SJSA1 (cell line): ENCODE measurements around the gene UNC45B. TPM values are rescaled to one million over a fixed set of nuclear protein-coding genes. Genes with fewer than 3 reads are reported as not detected.
"Not testable (repeated sequence)": the region's sequence is repeated elsewhere in the genome, so short reads cannot be mapped to it uniquely, and the experiment has no call there.

ENCODE experiments used
- DNase-seq, 2 experiments: peaks; one replicate each; pipeline ENCODE4 v3.0.0-alpha.2; 2015 to 2020; ENCODE audit warnings: low spot score in 2 of 2, low read depth in 1 of 2
- H3K27ac ChIP-seq: fragments of 250-450 bp; sonication (Bioruptor Pico); 2 replicates; pipeline ENCODE4 v1.5.1; 2020; ENCODE audit warnings: mild to moderate bottlenecking, moderate library complexity
- H3K27me3 ChIP-seq: fragments of 250-450 bp; sonication (Bioruptor Pico); replicated peaks from 2 replicates; pipeline ENCODE4 v1.5.1; 2020; ENCODE audit warnings: mild to moderate bottlenecking, moderate library complexity
- H3K36me3 ChIP-seq: fragments of 250-450 bp; sonication (Bioruptor Pico); 2 replicates; pipeline ENCODE4 v1.5.1; 2020; ENCODE audit warnings: mild to moderate bottlenecking
- H3K4me1 ChIP-seq: fragments of 250-450 bp; sonication (Bioruptor Pico); replicated peaks from 2 replicates; pipeline ENCODE4 v1.6.1; 2021; ENCODE audit warnings: mild to moderate bottlenecking
- H3K4me3 ChIP-seq: fragments of 250-450 bp; sonication (Bioruptor Pico); 2 replicates; pipeline ENCODE4 v1.5.1; 2020; ENCODE audit warnings: mild to moderate bottlenecking
- H3K9me3 ChIP-seq: fragments of 250-450 bp; sonication (Bioruptor Pico); replicated peaks from 2 replicates; pipeline ENCODE4 v1.5.1; 2020; ENCODE audit warnings: mild to moderate bottlenecking
- total RNA-seq: library from RNA; depleted of rRNA; stranded (reverse); fragments of >200 nt; shearing (Covaris generic); gene quantifications from 2 replicates; pipeline ENCODE4 v1.2.3, GENCODE V29; 2014

Gene UNC45B
- total RNA-seq, 1 experiment from 2014 or later, result not detected

DNA sequence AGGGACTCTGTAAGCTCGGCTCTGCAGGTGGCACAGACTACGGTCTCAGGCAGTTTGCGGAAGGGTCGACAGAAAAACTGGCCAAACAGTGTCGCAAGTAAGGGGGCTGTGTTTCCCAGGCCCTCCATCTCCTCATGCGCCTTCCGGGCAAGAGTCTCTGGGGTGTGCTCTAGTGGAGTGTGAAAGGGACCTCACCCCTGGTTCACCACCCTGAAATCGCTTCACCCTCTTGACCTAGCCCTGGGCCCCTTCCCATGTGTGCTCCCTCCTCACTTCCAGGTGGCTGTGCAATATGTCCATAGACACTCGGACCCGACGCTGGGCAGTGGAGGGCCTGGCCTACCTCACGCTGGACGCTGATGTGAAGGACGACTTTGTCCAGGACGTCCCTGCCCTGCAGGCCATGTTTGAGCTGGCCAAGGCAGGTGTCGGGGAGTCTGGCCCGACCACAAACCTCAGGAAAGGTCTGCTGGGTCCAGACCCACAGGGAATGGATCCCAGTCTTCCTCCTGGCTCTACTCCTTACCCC lies 22.3 kb downstream of the UNC45B start:
- no peaks in the 10 kb centered on the region for H3K36me3 ChIP-seq
- H3K27me3 ChIP-seq, result no peaks in the 10 kb centered on the region
- no peak overlapping the region for H3K27ac ChIP-seq
- DNase-seq, result no peak
- H3K4me1 ChIP-seq, result peaks cover 5% of the 10 kb centered on the region; the same call in 1 of the 2 replicates
- H3K9me3 ChIP-seq, result no peaks in the 10 kb centered on the region
- no peak overlapping the region for H3K4me3 ChIP-seq

DNA sequence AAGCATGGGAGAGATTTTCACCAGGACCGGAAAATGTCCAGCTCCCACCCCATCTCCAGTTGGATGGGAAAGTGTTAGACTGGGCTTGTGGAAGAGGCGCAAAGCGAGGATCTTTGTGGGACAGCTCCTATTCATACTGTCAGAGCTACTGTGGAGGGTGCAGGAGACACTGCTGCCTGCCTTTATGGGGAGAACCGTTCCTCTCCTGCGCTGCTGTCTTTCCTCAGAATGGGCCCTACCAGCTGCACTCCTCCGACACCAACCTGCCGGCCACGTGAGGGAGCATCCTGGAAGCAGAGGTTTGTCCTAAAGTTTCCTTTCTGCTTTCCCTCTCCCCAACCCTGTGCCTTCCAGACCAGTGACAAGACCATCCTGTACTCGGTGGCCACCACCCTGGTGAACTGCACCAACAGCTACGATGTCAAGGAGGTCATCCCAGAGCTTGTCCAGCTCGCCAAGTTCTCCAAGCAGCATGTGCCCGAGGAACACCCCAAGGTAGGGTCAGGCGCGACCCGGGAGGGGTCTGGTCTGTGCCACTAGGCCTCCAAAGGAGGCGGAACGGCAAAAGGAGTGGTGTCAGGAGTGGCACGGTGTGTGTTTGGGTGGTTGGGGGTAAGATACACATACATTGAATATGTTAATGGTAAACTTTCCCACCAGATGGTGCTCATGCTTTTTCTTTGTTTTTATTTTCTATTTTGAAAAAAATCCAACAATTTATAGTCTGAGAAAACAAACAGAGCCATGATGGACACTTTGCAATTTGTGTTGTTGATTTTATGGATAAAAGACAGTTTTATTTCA lies 23.6 kb downstream of the UNC45B start:
- Histone ChIP-seq H3K27me3 (no peaks in the 10 kb centered on the region), H3K9me3 (no peaks in the 10 kb centered on the region), H3K4me3 (no peak overlapping the region), H3K4me1 (peaks cover 5% of the 10 kb centered on the region; the same call in 1 of the 2 replicates), H3K27ac (no peak overlapping the region), H3K36me3 (no peaks in the 10 kb centered on the region)
- peak in 1 of 2 experiments; percentile 30 for DNase-seq

DNA sequence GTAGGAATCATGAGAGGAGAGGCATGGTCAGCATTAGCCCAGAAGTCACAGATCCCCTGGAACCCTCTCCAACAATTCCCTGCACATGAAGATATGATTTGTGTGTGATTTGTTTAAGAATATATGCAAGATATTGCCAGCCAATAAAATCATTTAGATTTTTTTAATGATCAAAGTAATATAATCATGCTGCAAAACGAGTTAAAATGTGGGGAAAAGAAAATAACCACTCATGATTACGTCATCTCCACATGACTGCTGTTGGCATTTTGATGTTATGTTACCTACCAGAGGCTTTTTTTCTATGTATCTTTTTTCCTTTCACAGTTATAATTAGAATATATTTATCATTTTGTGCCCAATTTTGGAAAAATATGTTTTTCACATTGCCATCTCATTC lies 24.2 kb downstream of the UNC45B start:
- H3K4me1 ChIP-seq, result peaks cover 5% of the 10 kb centered on the region; the same call in 1 of the 2 replicates
- H3K4me3 ChIP-seq, result no peak overlapping the region
- H3K36me3 ChIP-seq, result no peaks in the 10 kb centered on the region
- H3K27me3 ChIP-seq, result no peaks in the 10 kb centered on the region
- no peak overlapping the region for H3K27ac ChIP-seq
- no peak for DNase-seq
- no peaks in the 10 kb centered on the region for H3K9me3 ChIP-seq

DNA sequence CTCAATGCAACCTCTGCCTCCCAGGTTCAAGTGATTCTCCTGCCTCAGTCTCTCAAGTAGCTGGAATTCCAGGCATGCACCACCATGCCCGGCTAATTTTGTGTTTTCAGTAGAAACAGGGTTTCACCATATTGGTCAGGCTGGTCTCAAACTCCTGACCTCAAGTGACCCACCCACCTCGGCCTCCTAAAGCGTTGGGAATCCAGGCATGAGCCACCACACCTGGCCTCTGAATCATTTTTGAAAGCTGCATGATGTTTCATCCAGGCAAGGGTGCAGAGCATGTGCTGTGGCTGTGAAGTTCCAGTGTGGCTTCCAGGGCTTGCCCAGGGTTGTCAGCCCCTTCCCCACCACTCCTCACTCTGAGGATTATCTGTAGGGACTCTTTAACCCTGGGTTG lies 24.7 kb downstream of the UNC45B start:
- H3K4me3 ChIP-seq, H3K9me3 ChIP-seq, DNase-seq, H3K4me1 ChIP-seq, H3K27ac ChIP-seq, H3K27me3 ChIP-seq, H3K36me3 ChIP-seq: not testable (repeated sequence)

DNA sequence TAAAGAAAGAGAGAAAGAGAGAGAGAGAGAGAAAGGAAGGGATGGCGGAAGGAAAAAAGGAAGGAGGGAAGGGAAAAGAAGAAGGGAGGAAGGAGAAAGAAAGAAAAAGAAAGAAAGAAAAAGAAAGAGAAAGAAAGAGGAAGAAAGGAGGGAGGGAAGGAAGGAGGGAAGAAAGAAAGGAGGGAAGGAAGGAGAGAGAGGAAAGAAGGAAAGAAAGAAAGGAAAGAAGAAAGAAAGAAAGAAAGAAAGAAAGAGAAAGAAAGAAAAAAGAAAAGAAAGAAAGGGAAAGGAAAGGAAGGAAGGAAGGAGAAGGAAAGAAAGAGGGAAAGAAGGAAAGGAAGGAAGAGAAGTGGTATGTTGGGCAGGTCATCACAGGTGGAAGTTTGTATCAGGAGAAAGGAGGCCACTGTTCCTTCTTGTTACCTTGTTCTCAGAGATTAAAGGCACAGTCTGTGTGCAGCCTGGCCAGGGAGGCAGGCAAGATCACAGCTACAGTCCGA lies 27.3 kb downstream of the UNC45B start:
- H3K36me3 ChIP-seq, result no peaks in the 10 kb centered on the region
- peaks cover 5% of the 10 kb centered on the region; the same call in 1 of the 2 replicates for H3K4me1 ChIP-seq

DNA sequence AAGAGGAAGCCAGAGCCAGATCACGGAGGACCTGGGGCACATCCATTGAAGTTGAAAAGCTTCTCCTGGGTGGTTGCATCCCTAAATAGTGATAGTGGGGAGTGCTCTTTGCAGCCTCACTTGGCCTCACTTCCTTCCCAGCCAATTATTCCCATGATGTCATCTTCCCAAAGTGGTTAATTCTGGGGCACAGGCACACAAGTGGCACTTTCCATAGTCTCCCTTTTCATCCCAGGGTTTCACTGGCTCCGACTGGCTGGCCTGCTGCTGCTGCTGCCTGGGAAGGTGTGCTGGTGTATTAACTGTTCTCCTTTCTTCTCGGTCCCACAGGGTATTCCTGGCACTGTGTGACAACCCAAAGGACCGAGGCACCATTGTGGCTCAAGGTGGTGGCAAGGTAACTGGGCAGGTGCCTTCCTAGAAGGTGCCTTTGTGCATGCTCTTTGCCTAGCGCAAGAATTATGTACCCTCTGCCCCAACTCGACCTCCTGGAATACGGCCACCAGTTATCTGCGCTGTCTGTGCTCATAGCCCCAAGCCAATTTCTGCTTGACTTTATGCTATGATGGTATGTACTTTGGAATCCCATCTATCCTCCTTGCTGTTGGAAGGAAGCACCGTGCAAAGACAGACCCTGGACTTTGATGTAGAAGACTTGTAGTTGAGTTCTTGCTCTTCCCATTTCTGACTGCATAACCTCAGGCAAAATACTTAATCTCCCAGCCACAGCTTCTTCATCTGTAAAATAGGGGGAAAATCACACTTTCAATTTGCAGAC lies 28.2 kb downstream of the UNC45B start:
- peak in 1 of 2 experiments; percentile 14 for DNase-seq
- no peaks in the 10 kb centered on the region for H3K9me3 ChIP-seq
- H3K27me3 ChIP-seq, result no peaks in the 10 kb centered on the region
- H3K4me1 ChIP-seq, result peaks cover 5% of the 10 kb centered on the region; the same call in 1 of the 2 replicates
- no peaks in the 10 kb centered on the region for H3K36me3 ChIP-seq
- no peak overlapping the region for H3K4me3 ChIP-seq
- H3K27ac ChIP-seq, result no peak overlapping the region

More for the DNA sequence above, 27.3 kb downstream of the UNC45B start:
- DNase-seq, result peak in 1 of 2 experiments; percentile 1
- Histone ChIP-seq H3K9me3 (no peaks in the 10 kb centered on the region), H3K4me3 (no peak overlapping the region), H3K27me3 (no peaks in the 10 kb centered on the region), H3K27ac (no peak overlapping the region)

DNA sequence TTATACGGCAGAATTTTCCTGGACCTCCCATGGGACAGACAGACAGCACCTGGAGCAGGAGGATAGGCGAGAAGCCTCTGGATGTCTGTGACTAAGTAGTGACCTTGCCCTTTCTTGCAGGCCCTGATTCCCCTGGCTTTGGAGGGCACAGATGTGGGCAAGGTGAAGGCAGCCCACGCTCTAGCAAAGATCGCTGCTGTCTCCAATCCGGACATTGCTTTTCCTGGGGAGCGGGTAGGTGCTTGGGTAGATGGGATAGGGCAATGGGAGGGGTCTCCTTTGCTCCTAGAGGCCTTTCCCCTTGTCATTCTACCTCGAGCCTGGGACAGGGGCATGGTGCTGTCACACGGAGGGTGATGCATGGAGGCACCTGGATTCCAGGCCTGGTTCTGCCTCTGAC lies 29.3 kb downstream of the UNC45B start:
- H3K9me3 ChIP-seq, result no peaks in the 10 kb centered on the region
- H3K27me3 ChIP-seq, result no peaks in the 10 kb centered on the region
- H3K27ac ChIP-seq, result no peak overlapping the region
- peaks cover 1% of the 10 kb centered on the region; the same call in 1 of the 2 replicates for H3K4me1 ChIP-seq
- H3K36me3 ChIP-seq, result no peaks in the 10 kb centered on the region
- no peak overlapping the region for H3K4me3 ChIP-seq
- DNase-seq, result peak in 1 of 2 experiments; percentile 17

DNA sequence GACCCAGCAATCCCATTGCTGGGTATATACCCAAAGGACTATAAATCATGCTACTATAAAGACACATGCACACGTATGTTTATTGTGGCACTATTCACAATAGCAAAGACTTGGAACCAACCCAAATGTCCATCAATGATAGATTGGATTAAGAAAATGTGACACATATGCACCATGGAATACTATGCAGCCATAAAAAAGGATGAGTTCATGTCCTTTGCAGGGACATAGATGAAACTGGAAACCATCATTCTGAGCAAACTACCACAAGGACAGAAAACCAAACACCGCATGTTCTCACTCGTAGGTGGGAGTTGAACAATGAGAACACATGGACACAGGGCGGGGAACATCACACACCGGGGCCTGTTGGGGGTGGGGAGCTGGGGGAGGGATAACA lies 31.8 kb downstream of the UNC45B start:
- not testable (repeated sequence) for H3K9me3 ChIP-seq, H3K27me3 ChIP-seq, H3K4me1 ChIP-seq, H3K36me3 ChIP-seq, H3K27ac ChIP-seq, H3K4me3 ChIP-seq, DNase-seq

DNA sequence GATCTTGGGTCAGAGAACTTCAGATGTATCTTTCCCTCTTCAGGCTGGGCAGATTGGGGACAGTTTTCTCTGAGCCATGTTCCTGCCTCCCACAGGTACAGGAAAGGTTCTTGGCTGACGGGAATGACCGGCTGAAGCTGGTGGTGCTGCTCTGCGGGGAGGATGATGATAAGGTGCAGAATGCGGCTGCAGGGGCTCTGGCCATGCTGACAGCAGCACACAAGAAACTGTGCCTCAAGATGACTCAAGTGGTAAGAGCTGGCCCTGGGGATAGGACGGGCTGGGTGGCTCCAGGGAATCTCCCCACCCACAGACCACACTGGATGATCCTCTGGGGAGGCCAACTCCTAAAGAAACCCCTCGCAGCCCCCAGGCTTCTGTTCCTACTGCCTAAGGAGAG lies 35.7 kb downstream of the UNC45B start:
- no peaks in the 10 kb centered on the region for H3K27me3 ChIP-seq
- no peak for DNase-seq
- H3K9me3 ChIP-seq, result no peaks in the 10 kb centered on the region
- no peaks in the 10 kb centered on the region for H3K36me3 ChIP-seq
- H3K27ac ChIP-seq, result no peak overlapping the region
- H3K4me3 ChIP-seq, result no peak overlapping the region
- H3K4me1 ChIP-seq, result no peaks in the 10 kb centered on the region

DNA sequence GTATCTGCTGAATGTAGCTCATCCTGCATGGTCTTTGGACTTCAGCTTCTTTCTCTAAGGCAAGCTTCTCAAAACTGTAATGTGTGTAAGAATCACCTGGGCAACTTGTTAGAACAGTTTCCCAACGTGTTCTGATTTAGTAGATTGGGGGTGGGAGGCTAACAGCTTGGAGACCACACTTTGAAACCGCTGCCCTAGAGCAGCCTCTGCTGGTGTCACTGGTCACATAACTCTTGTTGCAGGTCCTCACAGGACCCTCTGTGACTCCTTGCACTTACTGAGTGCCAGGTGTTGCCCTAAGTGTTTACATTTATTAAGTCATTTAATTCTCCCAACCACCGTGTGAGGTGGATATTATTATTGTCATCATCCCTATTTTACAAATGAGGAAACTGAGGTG lies 36.7 kb downstream of the UNC45B start:
- H3K9me3 ChIP-seq, result no peaks in the 10 kb centered on the region
- H3K4me3 ChIP-seq, result no peak overlapping the region
- H3K27me3 ChIP-seq, result no peaks in the 10 kb centered on the region
- no peaks in the 10 kb centered on the region for H3K36me3 ChIP-seq
- no peaks in the 10 kb centered on the region for H3K4me1 ChIP-seq
- no peak for DNase-seq
- H3K27ac ChIP-seq, result no peak overlapping the region

DNA sequence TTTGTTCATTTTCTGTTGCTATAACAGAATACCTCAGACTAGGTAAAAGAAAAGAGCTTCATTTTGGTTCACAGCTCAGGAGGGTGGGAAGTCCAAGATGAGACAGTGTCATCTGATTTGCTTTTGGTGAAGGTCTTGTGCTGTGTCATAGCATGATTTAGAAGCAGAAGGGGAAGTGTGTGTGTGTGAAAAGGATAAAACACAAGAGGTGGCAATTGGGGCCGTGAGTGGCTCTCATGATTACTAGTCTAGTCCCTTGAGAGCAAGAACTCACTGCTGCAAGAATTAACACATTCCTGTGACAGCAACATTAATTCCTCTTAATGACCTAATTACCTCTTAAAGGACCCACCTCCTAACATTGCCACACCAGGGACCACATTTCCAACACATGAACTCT lies 38.2 kb downstream of the UNC45B start:
- Histone ChIP-seq H3K36me3 (no peaks in the 10 kb centered on the region), H3K4me1 (no peaks in the 10 kb centered on the region), H3K27me3 (no peaks in the 10 kb centered on the region), H3K27ac (no peak overlapping the region), H3K4me3 (no peak overlapping the region), H3K9me3 (no peaks in the 10 kb centered on the region)
- no peak for DNase-seq

DNA sequence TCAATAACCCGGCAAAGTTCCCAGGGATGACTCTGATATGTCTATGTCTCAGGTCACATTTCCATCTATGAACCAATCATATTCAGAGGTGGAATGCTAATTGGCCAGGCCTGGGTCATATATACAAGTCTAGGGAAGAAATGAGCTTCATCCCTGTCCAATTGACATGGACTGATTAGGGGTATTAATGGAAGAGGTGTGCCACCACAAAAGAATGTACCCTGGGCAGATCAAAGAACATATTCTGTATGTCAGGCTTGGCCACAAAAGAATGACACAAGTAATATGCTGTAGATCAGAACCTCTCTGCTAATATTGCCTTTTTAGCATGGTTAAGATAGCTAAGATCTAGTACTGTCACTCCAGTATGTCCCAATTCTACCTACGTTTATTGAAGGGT lies 39.9 kb downstream of the UNC45B start:
- no peak overlapping the region for H3K4me3 ChIP-seq
- H3K4me1 ChIP-seq, result no peaks in the 10 kb centered on the region
- H3K36me3 ChIP-seq, result no peaks in the 10 kb centered on the region
- DNase-seq, result no peak
- H3K27ac ChIP-seq, result no peak overlapping the region
- H3K27me3 ChIP-seq, result no peaks in the 10 kb centered on the region
- H3K9me3 ChIP-seq, result no peaks in the 10 kb centered on the region

DNA sequence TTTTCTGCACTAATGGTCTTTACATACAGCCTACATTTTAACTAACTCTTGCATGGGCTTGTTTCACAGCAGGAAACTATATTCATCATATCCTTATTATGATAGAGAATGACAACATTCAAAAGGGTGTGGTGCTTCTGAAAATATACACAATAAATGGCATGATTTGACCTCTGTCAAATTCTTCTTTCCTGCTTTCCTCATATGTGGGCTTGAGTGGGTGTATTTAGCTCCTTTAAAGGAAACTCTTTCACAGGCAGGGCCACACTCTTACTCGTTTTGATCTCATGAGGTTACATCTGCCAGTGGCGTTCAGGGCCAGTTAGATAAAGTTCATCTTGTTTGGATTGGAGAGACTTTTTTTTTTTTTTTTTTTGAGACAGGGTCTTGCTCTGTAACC lies 40.5 kb downstream of the UNC45B start:
- DNase-seq, result no peak
- H3K27me3 ChIP-seq, result no peaks in the 10 kb centered on the region
- H3K36me3 ChIP-seq, result no peaks in the 10 kb centered on the region
- no peaks in the 10 kb centered on the region for H3K9me3 ChIP-seq
- H3K4me3 ChIP-seq, result no peak overlapping the region
- no peak overlapping the region for H3K27ac ChIP-seq
- no peaks in the 10 kb centered on the region for H3K4me1 ChIP-seq

DNA sequence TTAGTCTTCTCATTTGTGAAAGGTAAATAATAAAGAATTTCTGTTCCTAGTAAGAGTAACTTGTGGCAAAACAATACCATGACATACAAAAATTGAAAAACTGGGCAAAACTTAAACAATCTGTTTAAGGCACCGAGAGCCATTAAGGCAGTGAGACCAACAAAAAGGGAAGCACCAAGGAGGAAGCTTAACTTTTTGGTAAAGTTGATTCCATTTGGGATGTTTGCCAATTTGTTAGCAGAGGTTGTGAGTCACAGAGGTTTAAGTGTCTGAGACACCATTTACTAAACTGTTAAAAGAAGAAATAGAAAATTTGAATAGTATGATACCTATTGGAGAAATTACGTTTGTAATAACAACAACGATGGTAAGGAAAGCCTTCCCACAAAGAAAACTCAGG lies 41.7 kb downstream of the UNC45B start:
- Histone ChIP-seq H3K4me3 (no peak overlapping the region), H3K9me3 (no peaks in the 10 kb centered on the region), H3K36me3 (no peaks in the 10 kb centered on the region), H3K27ac (no peak overlapping the region), H3K4me1 (no peaks in the 10 kb centered on the region), H3K27me3 (no peaks in the 10 kb centered on the region)
- no peak for DNase-seq
